Upper lobe of right lung (tissue), 1 donor: Measurements from ENCODE around the gene OSBPL9. TPM values are rescaled to one million over a fixed set of nuclear protein-coding genes. Genes with fewer than 3 reads are reported as not detected.

Experiments used
- ATAC-seq: fragments of 200-7000 bp; cut with Tn5 transposase; one replicate; pipeline ENCODE4 v1.9.1; 2020; ENCODE audit warnings: mild to moderate bottlenecking, moderate library complexity
- DNase-seq: peaks from one replicate; pipeline ENCODE4 v3.0.0-alpha.2; 2020
- H3K27ac ChIP-seq: fragments of 200-600 bp; one replicate; pipeline ENCODE4 v1.8.0; 2022
- H3K27me3 ChIP-seq: fragments of 200-600 bp; one replicate; pipeline ENCODE4 v1.8.0; 2022; ENCODE audit warnings: mild to moderate bottlenecking
- H3K36me3 ChIP-seq: fragments of 200-600 bp; one replicate; pipeline ENCODE4 v1.8.0; 2022
- H3K4me1 ChIP-seq: fragments of 200-600 bp; one replicate; pipeline ENCODE4 v1.8.0; 2022
- H3K4me3 ChIP-seq: fragments of 200-600 bp; one replicate; pipeline ENCODE4 v1.8.0; 2022; ENCODE audit warnings: mild to moderate bottlenecking
- H3K9me3 ChIP-seq: fragments of 200-600 bp; one replicate; pipeline ENCODE4 v1.8.0; 2022
- intact Hi-C: fragments of 100-400 bp; cut with DNase I; formaldehyde crosslinking; loops from one replicate; pipeline ENCODE4 v1.11.0; 2022
- total RNA-seq: library from RNA; stranded (reverse); fragmentation: NEBNext Ultra II Directional; extraction: Animal tissue kit (Norgen Biotek cat#: 25700); gene quantifications from one replicate; pipeline ENCODE4 v1.2.1, GENCODE V29; 2021
- TF ChIP-seq, protein P1 (sequence below): fragments of 200-600 bp; IDR thresholded peaks from one replicate; pipeline ENCODE4 v1.8.0; 2022; ENCODE audit warnings: antibody characterized with exemption
- donor health status: DM: no; HTN: yes; CAD: no; lungs with severe emphysema.

OSBPL9 gene
- total RNA-seq, 1 donor from 2014 or later: 72.7 TPM

DNA sequence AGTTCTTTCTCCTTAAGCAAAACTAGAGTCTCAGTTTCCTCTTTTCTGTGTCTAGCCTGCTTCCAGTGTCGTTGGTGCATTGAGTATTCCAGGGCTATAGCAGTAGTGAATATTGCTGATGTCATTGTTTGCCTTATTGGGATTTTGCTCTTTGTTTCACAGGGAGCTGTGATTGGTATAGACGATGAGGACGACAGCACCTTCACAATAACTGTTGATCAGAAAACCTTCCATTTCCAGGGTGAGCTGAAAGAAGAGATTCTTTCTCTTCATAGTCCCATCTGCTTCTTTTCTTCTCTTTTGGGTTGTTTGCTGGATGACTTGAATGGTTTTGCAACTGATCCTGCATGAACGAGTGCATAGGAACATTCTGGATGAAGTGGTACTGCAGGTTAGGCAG is 52.4 kb downstream of the OSBPL9 start:
- TF ChIP-seq, protein P1, sequence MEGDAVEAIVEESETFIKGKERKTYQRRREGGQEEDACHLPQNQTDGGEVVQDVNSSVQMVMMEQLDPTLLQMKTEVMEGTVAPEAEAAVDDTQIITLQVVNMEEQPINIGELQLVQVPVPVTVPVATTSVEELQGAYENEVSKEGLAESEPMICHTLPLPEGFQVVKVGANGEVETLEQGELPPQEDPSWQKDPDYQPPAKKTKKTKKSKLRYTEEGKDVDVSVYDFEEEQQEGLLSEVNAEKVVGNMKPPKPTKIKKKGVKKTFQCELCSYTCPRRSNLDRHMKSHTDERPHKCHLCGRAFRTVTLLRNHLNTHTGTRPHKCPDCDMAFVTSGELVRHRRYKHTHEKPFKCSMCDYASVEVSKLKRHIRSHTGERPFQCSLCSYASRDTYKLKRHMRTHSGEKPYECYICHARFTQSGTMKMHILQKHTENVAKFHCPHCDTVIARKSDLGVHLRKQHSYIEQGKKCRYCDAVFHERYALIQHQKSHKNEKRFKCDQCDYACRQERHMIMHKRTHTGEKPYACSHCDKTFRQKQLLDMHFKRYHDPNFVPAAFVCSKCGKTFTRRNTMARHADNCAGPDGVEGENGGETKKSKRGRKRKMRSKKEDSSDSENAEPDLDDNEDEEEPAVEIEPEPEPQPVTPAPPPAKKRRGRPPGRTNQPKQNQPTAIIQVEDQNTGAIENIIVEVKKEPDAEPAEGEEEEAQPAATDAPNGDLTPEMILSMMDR: no peak
- no peak for DNase-seq
- no peaks in the 10 kb centered on the region for H3K36me3 ChIP-seq
- intact Hi-C loops: no loop called here
- H3K4me3 ChIP-seq: no peak overlapping the region
- H3K4me1 ChIP-seq: peaks cover 13% of the 10 kb centered on the region
- H3K27me3 ChIP-seq: no peaks in the 10 kb centered on the region
- no peak overlapping the region for H3K27ac ChIP-seq
- H3K9me3 ChIP-seq: no peaks in the 10 kb centered on the region
- ATAC-seq: no peak

DNA sequence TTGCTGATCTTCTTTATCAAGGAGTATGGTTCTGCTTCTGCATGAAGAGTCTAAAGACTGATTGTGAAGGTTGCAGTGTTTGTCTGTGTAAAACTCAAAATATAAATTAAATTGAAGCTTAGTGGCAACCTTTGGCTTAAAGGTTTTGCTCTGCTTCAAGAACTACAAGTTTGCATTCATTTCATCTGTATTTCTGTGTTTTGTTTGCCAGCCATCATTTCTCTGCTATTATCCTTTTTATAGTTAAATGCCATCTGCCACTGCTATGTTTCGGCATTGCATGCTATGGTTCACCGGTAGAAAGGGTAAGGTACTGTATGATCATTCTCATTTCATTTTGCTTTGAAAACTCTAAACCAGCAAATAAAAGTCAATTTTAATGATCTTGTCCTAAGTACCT is 52.9 kb downstream of the OSBPL9 start:
- TF ChIP-seq, protein P1: no peak
- peaks cover 13% of the 10 kb centered on the region for H3K4me1 ChIP-seq
- no peak for DNase-seq
- no peak overlapping the region for H3K27ac ChIP-seq
- no peaks in the 10 kb centered on the region for H3K36me3 ChIP-seq
- H3K27me3 ChIP-seq: no peaks in the 10 kb centered on the region
- no peaks in the 10 kb centered on the region for H3K9me3 ChIP-seq
- H3K4me3 ChIP-seq: no peak overlapping the region
- intact Hi-C loops: no loop called here
- no peak for ATAC-seq

DNA sequence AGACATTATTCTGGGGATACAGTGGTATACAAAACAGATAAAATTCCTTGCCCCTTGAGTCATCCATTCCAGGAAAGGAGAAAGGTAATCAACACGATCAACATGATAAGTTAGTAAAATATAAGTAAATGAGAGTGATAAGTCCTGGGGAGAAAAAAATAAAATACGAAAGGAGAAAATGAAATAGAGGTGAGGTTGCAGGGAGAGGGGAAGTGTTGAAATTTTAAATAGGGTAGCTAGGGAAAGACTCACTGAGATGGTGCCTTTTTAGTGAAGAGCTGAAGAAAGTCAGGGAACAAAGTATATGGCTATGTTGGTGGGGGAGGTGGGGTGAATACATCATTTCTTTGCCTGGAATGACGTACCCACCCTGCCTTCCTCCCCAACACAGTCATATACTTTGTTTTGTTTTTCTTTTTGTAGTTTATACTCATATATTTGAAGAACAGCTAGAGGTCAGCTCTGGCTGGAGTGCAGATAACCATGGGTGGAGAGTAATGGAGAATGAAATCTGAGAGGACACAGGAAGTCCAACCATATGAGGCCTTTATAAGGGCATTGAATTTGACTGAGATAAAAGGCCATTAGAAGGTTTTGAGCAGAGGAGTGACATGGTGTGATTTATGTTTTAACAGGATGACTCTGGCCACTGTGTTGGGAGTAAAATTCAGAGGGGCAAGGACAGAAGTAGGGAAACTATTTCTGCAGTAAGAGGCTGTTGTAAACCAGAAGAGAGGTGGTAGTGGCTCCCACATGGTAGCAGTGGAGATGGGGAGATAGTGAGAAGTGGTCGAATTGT is 54.8 kb downstream of the OSBPL9 start:
- no peak for ATAC-seq
- H3K4me1 ChIP-seq: peaks cover 3% of the 10 kb centered on the region

DNA sequence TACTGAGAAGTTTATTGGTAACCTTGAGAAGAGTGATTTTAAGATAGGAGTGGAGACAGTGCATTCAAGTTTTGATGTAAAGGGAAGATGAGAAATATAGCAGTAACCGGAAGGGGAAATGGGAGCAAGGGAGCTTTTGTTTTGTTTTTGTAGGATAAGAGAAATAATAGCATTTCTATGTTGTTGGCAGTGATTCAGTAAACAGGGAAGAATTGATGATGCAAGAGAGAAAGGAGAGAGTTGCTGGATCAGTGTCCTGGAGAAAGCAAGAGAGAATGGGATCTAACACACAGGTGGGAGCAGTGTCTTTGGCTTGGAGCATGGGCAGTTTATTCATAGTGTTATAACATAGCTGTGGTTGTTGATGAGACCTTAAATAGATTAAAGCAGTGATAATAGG is 56.4 kb downstream of the OSBPL9 start:
- Histone ChIP-seq H3K36me3 (no peaks in the 10 kb centered on the region), H3K27ac (no peak overlapping the region), H3K4me3 (no peak overlapping the region), H3K9me3 (no peaks in the 10 kb centered on the region), H3K27me3 (no peaks in the 10 kb centered on the region), H3K4me1 (no peaks in the 10 kb centered on the region)
- TF ChIP-seq, protein P1: no peak
- no peak for DNase-seq
- no peak for ATAC-seq
- intact Hi-C loops: no loop called here

More for the DNA sequence above, 54.8 kb downstream of the OSBPL9 start:
- TF ChIP-seq, protein P1: no peak
- intact Hi-C loops: no loop called here
- Histone ChIP-seq H3K9me3 (no peaks in the 10 kb centered on the region), H3K27me3 (no peaks in the 10 kb centered on the region), H3K27ac (no peak overlapping the region), H3K4me3 (no peak overlapping the region), H3K36me3 (no peaks in the 10 kb centered on the region)
- DNase-seq: no peak

DNA sequence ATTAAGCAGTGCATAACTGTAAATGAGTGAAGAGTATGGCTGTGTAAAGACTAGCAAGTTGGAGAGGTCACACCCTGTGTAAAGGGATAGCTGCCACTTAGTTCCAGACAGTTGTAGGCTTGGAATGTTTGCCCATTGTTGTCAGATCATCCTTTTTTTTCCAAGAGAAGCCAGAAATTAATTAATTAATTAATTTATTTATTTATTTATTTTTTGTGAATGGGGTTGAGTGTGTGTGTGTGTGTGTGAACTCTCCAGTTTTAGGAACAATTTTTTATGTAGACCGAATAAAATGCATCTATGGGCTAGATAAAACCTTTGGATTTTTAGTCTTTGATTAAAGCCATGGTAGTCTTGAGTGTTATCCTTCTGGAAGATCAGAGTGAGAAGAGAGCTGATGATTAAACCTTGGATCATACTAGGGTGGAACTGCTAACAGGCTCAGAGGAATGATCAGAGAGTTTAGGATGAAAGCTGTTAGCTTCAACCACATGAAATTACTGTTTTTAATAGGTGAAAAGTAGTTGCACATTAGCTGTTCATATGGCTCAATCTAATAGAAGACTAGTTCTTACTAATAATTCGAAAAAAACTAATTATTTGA is 58.4 kb downstream of the OSBPL9 start:
- H3K4me3 ChIP-seq: no peak overlapping the region
- no peaks in the 10 kb centered on the region for H3K36me3 ChIP-seq
- no peaks in the 10 kb centered on the region for H3K4me1 ChIP-seq
- H3K9me3 ChIP-seq: no peaks in the 10 kb centered on the region
- DNase-seq: no peak
- no peak for ATAC-seq
- intact Hi-C loops: no loop called here
- no peak overlapping the region for H3K27ac ChIP-seq
- TF ChIP-seq, protein P1: no peak
- no peaks in the 10 kb centered on the region for H3K27me3 ChIP-seq
